HG02623 (cell line): ENCODE results near the gene TRIM72.
"Not testable (repeated sequence)": the region's sequence is repeated elsewhere in the genome, so short reads cannot be mapped to it uniquely, and the experiment has no call there.

Source experiments
- ATAC-seq: cut with Tn5 transposase; IDR thresholded peaks from one replicate; pipeline ENCODE4 v1.9.1; 2021; ENCODE audit warnings: moderate library complexity; ENCODE audit not compliant: unreplicated experiment

TRIM72 gene

GRCh38 chr16:31213877-31214707 is at the start of gene TRIM72:
TSS of gene TRIM72 (plus strand) at chr16:31214119. CDS start at chr16:31214739, 620 bp downstream.
- no peak for ATAC-seq

- no peak for ATAC-seq
Observed at GRCh38 chr16:31167315-31167714, 46.6 kb upstream of the TRIM72 start.

GRCh38 chr16:31168848-31169247 is 45.1 kb upstream of the TRIM72 start:
- no peak for ATAC-seq

- not testable (repeated sequence) for ATAC-seq
Observed at GRCh38 chr16:31170048-31170447, 43.9 kb upstream of the TRIM72 start.

GRCh38 chr16:31177136-31177535 is 36.8 kb upstream of the TRIM72 start:
- no peak for ATAC-seq

GRCh38 chr16:31179219-31179746 is 34.6 kb upstream of the TRIM72 start:
- peak; percentile 1 for ATAC-seq

- peak; percentile 48 for ATAC-seq
Observed at GRCh38 chr16:31179747-31180459, 34.0 kb upstream of the TRIM72 start, which contains the start of gene FUS. TSS of gene FUS (plus strand) at chr16:31180139. CDS start at chr16:31180215, 76 bp downstream.

- no peak for ATAC-seq
Observed at GRCh38 chr16:31181102-31181830, 32.7 kb upstream of the TRIM72 start.

- ATAC-seq = no peak
Observed at GRCh38 chr16:31182391-31182790, 31.5 kb upstream of the TRIM72 start.

GRCh38 chr16:31183432-31184428 is 30.2 kb upstream of the TRIM72 start:
- no peak for ATAC-seq

GRCh38 chr16:31184888-31185287 is 29.0 kb upstream of the TRIM72 start:
- ATAC-seq = no peak

- ATAC-seq = no peak
Observed at GRCh38 chr16:31185339-31185738, 28.6 kb upstream of the TRIM72 start.

GRCh38 chr16:31186176-31186575 is 27.7 kb upstream of the TRIM72 start:
- ATAC-seq = no peak

- no peak for ATAC-seq
Observed at GRCh38 chr16:31186930-31187807, 26.8 kb upstream of the TRIM72 start.

GRCh38 chr16:31187808-31188189 is 26.1 kb upstream of the TRIM72 start:
- no peak for ATAC-seq

- no peak for ATAC-seq
Observed at GRCh38 chr16:31188450-31189411, 25.2 kb upstream of the TRIM72 start.

GRCh38 chr16:31189412-31189778 is 24.5 kb upstream of the TRIM72 start:
- no peak for ATAC-seq

GRCh38 chr16:31190061-31190460 is 23.9 kb upstream of the TRIM72 start:
- ATAC-seq = no peak
